Kidney capillary endothelial cell (primary cell): ENCODE measurements around the gene MAD1L1.

Experiments used
- DNase-seq: peaks from one replicate; pipeline ENCODE4 v3.0.0-alpha.2; 2018; ENCODE audit warnings: low spot score

Gene MAD1L1

GRCh38 chr7:1925349-1925748 is 307.4 kb downstream of the MAD1L1 start:
- DNase-seq: no peak

DNA sequence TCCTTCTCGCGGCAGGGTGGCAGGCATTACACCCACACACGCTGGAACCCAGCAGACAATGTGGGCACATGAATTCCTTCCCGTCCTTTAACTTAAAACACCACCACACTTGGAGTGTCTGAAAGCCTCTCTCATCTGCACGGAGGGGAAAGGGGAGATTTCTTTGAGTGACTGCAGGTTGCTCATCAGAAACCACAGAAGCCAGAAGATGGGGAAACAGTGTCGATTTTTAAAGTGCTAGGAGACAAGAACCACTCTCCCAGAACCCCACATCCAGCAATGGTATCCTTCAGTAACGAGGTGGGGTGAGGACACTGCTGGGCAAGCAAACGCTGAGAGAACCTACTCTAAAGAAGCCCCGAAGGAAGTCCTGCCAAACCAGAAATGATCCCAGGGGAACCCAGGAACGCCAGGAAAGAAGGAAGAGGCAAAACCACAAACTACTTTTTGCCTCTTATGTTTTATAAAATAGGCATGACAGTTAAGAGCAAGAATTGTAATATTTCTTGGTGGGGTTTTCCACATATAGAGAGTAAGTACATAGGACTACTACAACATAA is 308.4 kb downstream of the MAD1L1 start:
- no peak for DNase-seq

- DNase-seq: no peak
Measured at GRCh38 chr7:1923409-1924257, 309.1 kb downstream of the MAD1L1 start.

DNA sequence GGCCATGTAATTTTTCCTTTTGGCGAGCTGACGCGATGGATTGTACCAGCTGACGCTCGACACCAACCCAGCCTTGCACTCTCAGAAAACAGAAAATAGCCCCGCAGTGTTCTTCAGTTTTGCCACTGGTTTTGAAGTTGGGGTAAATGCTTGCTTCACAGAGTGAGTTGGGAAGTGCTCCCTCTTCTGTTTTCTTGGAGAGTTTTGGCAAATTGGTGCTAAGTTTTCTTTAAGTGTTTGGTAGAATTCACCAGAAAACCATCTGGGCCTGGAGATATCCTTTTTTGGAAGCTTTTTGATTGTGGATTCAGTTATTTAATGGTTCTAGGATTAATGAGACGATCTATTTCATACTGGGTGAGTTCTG is 309.9 kb downstream of the MAD1L1 start:
- DNase-seq: no peak

DNA sequence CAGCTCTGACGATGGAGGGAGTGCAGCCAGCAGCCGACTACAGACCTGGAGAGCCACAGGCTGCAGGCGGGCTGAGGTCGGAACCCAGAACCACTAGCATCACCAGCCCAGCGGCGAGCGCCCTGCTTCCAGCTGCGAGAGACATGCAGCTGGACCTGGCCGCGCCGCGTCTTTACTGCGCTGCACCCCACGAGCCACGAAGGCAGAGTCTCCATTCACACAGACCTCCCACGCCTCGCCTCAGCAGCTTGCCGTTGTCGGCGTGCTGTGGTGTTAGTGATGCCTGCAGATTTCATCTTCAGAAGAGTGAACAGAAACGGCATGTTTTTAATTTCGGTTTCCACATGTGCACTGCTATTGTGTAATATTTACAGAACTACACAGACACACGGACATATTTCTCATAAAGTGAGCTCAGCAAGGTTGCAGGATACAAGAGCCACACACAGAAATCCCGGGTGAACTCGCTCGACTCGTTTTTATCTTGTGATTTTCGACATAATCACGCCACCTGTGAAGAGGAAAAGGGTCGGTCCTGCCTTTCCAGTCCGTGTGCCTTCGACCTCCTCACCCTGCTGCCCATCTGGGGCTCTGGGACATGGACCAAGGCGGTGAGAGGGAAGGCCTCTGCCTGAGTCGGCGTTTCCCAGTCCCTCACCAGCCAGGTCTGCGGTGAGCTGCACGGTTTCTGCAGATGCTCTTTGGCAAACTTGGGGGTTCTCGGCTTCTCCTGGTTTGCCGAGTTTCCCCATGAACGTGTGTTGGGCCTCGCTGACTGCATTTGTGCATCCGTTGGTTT is 310.5 kb downstream of the MAD1L1 start:
- DNase-seq: no peak

- no peak for DNase-seq
Measured at GRCh38 chr7:1920881-1921280, 311.9 kb downstream of the MAD1L1 start.

- DNase-seq: no peak
Measured at GRCh38 chr7:1920266-1920681, 312.5 kb downstream of the MAD1L1 start.

- no peak for DNase-seq
Measured at GRCh38 chr7:1919539-1920265, 313.0 kb downstream of the MAD1L1 start.

DNA sequence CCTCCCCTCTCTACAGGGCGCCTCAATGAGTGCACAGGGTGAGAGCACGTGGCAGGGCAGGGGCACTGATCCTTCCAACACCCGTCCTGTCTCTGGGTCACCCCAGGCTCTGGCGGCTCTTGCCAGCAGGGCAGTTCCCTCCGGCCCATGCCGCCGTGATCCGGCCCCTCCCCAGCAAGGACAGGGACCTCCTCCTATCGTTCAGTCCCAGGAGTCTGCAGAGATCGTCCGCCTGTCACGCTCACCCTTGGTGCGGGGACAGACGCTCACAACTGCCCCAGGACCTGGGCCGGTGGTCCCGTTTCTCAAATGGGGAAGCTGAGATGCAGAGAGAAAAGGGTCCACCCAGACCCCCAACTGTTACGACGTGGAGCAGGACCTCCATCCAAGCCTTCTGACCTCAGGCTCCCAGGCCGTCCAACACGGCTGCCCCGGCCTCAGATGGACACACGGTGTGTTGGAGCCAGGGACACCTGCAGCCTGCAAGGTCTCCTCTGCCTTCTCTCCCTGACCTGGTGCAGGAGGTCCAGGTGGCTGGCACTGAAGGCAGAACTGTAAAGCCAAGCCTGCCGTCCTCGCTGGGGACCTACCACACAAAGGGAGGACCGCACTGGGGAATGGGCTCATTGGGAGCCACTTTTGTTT is 313.7 kb downstream of the MAD1L1 start:
- DNase-seq: no peak

DNA sequence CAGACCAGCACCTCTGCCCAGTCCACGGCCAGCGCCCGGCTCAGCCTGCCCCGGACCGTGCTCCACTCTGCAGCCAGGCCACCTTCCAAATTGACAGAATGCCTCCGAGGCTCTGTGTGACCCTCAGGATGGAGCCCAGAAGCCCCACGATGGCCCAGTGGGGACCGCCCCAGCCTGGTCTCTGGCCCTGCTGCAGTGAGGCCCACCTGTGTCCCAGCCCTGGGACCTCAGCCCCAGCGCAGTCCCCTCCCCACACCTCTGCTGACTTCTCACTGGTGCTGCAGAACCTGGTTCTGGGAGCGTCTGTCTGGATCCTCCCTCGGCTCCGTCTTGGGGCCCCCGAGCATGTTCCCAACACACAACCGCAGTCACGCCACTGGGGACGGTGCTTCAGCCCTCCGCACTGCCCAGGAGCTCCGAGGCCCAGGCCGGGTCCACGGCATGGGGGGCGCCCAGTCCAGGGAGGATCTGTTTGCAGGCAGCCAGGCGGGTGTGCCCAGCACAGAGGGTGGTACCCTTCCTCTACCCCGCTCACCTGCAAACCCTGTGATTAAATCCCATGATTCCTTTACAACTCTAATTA is 314.6 kb downstream of the MAD1L1 start:
- no peak for DNase-seq

GRCh38 chr7:1917221-1918062 is 315.3 kb downstream of the MAD1L1 start:
- DNase-seq: no peak

GRCh38 chr7:1916601-1916970 is 316.2 kb downstream of the MAD1L1 start:
- no peak for DNase-seq

DNA sequence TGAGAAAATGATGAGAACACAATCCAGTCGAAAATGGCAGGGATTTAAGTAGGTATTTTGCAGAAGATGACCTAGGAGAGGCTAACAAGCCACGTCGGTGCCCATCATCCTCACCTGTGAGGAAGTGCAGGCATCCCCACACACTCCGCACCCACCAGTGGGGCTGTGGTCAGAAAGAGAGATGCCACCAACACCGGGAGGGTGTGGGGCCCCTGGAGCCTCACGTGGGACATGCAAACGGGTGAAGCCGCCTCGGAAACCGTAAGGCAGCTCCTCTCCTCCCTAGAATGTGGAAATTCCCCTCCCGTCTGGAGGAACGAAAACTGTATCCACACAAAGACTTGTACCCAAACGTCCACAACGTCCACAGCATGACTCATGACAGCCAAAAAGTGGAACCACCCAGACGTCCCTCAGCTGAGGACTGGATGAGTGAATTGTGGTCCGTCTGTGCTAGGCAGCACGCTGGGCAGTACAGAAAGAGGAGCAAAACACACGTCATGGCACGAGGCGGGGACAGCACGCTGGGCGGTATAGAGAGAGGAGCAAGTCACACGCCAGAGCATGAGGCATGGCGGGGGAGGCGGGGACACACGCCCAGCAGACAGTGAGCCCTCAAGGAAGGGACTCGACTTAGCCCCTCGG is 316.7 kb downstream of the MAD1L1 start:
- no peak for DNase-seq

DNA sequence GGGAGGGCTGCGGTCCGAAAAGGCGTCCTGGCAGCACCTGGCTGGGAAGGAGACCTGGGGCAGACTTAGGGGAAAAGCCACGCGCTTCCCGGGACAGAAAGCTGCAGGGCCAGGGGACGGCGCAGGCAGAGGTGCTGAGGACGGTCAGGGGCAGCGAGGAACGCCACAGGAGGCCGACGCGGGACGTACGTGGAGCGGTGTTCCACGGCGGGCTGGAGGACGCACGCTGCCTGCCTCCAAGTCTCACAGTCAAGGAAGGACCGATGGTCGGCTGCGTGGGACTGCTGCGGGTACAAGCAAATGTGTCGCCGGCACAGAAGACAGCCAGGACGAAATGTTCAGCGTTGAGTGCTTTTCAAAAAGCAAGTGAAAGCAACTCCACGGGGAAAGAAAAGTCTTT is 317.4 kb downstream of the MAD1L1 start:
- no peak for DNase-seq

GRCh38 chr7:1914743-1915142 is 318.0 kb downstream of the MAD1L1 start:
- DNase-seq: no peak

GRCh38 chr7:1914321-1914720 is 318.4 kb downstream of the MAD1L1 start:
- DNase-seq: no peak

- no peak for DNase-seq
Measured at GRCh38 chr7:1913466-1914282, 319.1 kb downstream of the MAD1L1 start.

GRCh38 chr7:1912593-1913465 is 319.9 kb downstream of the MAD1L1 start:
- no peak for DNase-seq
